ENCODE results near the gene TLK2.
"Not testable (repeated sequence)": the region's sequence is repeated elsewhere in the genome, so short reads cannot be mapped to it uniquely, and the experiment has no call there.

GRCh38 chr17:62478880-62479638, 434 bp downstream of the TLK2 start:
- not testable (repeated sequence) for TF ChIP-seq CTCF (IDR thresholded peaks at IDR 0.05); ZFX (IDR thresholded peaks at IDR 0.05; ENCODE audit: borderline replicate concordance)
